ENCODE results near the gene BBS10.

- TF ChIP-seq CTCF (IDR thresholded peaks at IDR 0.05; ENCODE audit: poor library complexity, severe bottlenecking) (no peak), MXI1 (conservative IDR thresholded peaks at IDR 0.05; ENCODE audit: poor library complexity, severe bottlenecking) (no peak), POLR2AphosphoS5 (IDR thresholded peaks at IDR 0.05) (no peak), SMC3 (conservative IDR thresholded peaks at IDR 0.05; ENCODE audit: poor library complexity) (no peak), RAD21 (conservative IDR thresholded peaks at IDR 0.05) (no peak), REST (IDR thresholded peaks at IDR 0.05; ENCODE audit: borderline replicate concordance) (no peak), EP300 (conservative IDR thresholded peaks at IDR 0.05; ENCODE audit: poor library complexity, severe bottlenecking) (no peak), EZH2 (IDR thresholded peaks at IDR 0.05; ENCODE audit: borderline replicate concordance, insufficient read depth, low read length, poor library complexity, severe bottlenecking) (no peak), TAF1 (IDR thresholded peaks at IDR 0.05; ENCODE audit: low read depth) (no peak)
These were observed 44.2 kb downstream of the BBS10 start for GRCh38 chr12:76303989-76304460.

All from neural cell (in vitro differentiated cells).